ENCODE results near the gene PIGT. TPM values are rescaled to one million over a fixed set of nuclear protein-coding genes. Genes with fewer than 3 reads are reported as not detected.

PIGT gene
- total and polyA plus RNA-seq, 2 donors (not counting 1 experiment from before 2014, with no cell fraction given): 25.8 to 53.9 TPM

- H2AFZ ChIP-seq (ENCODE audit: low read length): no peak overlapping the region
- no peak overlapping the region for H3K27ac ChIP-seq (ENCODE audit: insufficient read depth, low read length)
- no peak overlapping the region for H3K9ac ChIP-seq (ENCODE audit: insufficient read depth, low read length)
- no peaks in the 10 kb centered on the region for H3K27me3 ChIP-seq (ENCODE audit: control insufficient read depth, insufficient read depth, low read length)
- H4K20me1 ChIP-seq (ENCODE audit: control insufficient read depth, extremely low read depth, insufficient read depth, low read length): no peaks in the 10 kb centered on the region
- H3K4me1 ChIP-seq (ENCODE audit: control insufficient read depth, extremely low read depth, insufficient read depth, low read length): peaks cover 2% of the 10 kb centered on the region
- no peaks in the 10 kb centered on the region for H3K79me2 ChIP-seq (ENCODE audit: control insufficient read depth, insufficient read depth, low read length)
- no peaks in the 10 kb centered on the region for H3K9me3 ChIP-seq (ENCODE audit: control insufficient read depth, insufficient read depth, low read depth, low read length)
- no peak overlapping the region for H3K4me3 ChIP-seq (replicated peaks in 1 of 4; ENCODE audit: control extremely low read depth in 1 of 4, insufficient read depth in 1 of 4, low read depth in 3 of 4, low read length in 4 of 4)
- no peak for TF ChIP-seq CTCF (conservative IDR thresholded peaks at IDR 0.05 in 1 of 2, IDR thresholded peaks at IDR 0.05 in 1 of 2; ENCODE audit: low read depth in 1 of 2, low read length in 2 of 2)
- no peak for TF ChIP-seq EZH2 (IDR thresholded peaks at IDR 0.05; ENCODE audit: low read length, missing control alignments)
- DNase-seq (ENCODE audit: low read depth in 2 of 2): no peak
- no peak overlapping the region for H3K4me2 ChIP-seq (ENCODE audit: extremely low read depth, insufficient read depth, low read length)
- peaks cover 20% of the 10 kb centered on the region for H3K36me3 ChIP-seq (ENCODE audit: control insufficient read depth, insufficient read depth, low read length)
Observed at GRCh38 chr20:45423700-45424099, 7.8 kb downstream of the PIGT start.

GRCh38 chr20:45425561-45425960, 9.6 kb downstream of the PIGT start:
- H2AFZ ChIP-seq (ENCODE audit: low read length): no peak overlapping the region
- no peaks in the 10 kb centered on the region for H4K20me1 ChIP-seq (ENCODE audit: control insufficient read depth, extremely low read depth, insufficient read depth, low read length)
- TF ChIP-seq EZH2 (IDR thresholded peaks at IDR 0.05; ENCODE audit: low read length, missing control alignments) (no peak), CTCF (conservative IDR thresholded peaks at IDR 0.05 in 1 of 2, IDR thresholded peaks at IDR 0.05 in 1 of 2; ENCODE audit: low read depth in 1 of 2, low read length in 2 of 2) (no peak)
- peaks cover 11% of the 10 kb centered on the region for H3K36me3 ChIP-seq (ENCODE audit: control insufficient read depth, insufficient read depth, low read length)
- H3K4me3 ChIP-seq (replicated peaks in 1 of 4; ENCODE audit: control extremely low read depth in 1 of 4, insufficient read depth in 1 of 4, low read depth in 3 of 4, low read length in 4 of 4): no peak overlapping the region
- no peak overlapping the region for H3K9ac ChIP-seq (ENCODE audit: insufficient read depth, low read length)
- H3K27ac ChIP-seq (ENCODE audit: insufficient read depth, low read length): no peak overlapping the region
- no peaks in the 10 kb centered on the region for H3K27me3 ChIP-seq (ENCODE audit: control insufficient read depth, insufficient read depth, low read length)
- no peaks in the 10 kb centered on the region for H3K9me3 ChIP-seq (ENCODE audit: control insufficient read depth, insufficient read depth, low read depth, low read length)
- DNase-seq (ENCODE audit: low read depth in 2 of 2): no peak
- H3K79me2 ChIP-seq (ENCODE audit: control insufficient read depth, insufficient read depth, low read length): no peaks in the 10 kb centered on the region
- no peaks in the 10 kb centered on the region for H3K4me1 ChIP-seq (ENCODE audit: control insufficient read depth, extremely low read depth, insufficient read depth, low read length)
- H3K4me2 ChIP-seq (ENCODE audit: extremely low read depth, insufficient read depth, low read length): no peak overlapping the region

GRCh38 chr20:45426320-45427016, 10.5 kb downstream of the PIGT start:
- Histone ChIP-seq H3K9ac (ENCODE audit: insufficient read depth, low read length) (no peak overlapping the region), H3K36me3 (ENCODE audit: control insufficient read depth, insufficient read depth, low read length) (peaks cover 7% of the 10 kb centered on the region), H3K4me3 (replicated peaks in 1 of 4; ENCODE audit: control extremely low read depth in 1 of 4, insufficient read depth in 1 of 4, low read depth in 3 of 4, low read length in 4 of 4) (no peak overlapping the region), H2AFZ (ENCODE audit: low read length) (no peak overlapping the region), H3K27me3 (ENCODE audit: control insufficient read depth, insufficient read depth, low read length) (no peaks in the 10 kb centered on the region), H3K4me1 (ENCODE audit: control insufficient read depth, extremely low read depth, insufficient read depth, low read length) (no peaks in the 10 kb centered on the region), H3K9me3 (ENCODE audit: control insufficient read depth, insufficient read depth, low read depth, low read length) (no peaks in the 10 kb centered on the region), H3K27ac (ENCODE audit: insufficient read depth, low read length) (no peak overlapping the region), H3K4me2 (ENCODE audit: extremely low read depth, insufficient read depth, low read length) (no peak overlapping the region), H4K20me1 (ENCODE audit: control insufficient read depth, extremely low read depth, insufficient read depth, low read length) (no peaks in the 10 kb centered on the region), H3K79me2 (ENCODE audit: control insufficient read depth, insufficient read depth, low read length) (no peaks in the 10 kb centered on the region)
- TF ChIP-seq EZH2 (IDR thresholded peaks at IDR 0.05; ENCODE audit: low read length, missing control alignments) (no peak), CTCF (conservative IDR thresholded peaks at IDR 0.05 in 1 of 2, IDR thresholded peaks at IDR 0.05 in 1 of 2; ENCODE audit: low read depth in 1 of 2, low read length in 2 of 2) (no peak)
- no peak for DNase-seq (ENCODE audit: low read depth in 2 of 2)

All from fibroblast of lung (primary cell).